Posterior vena cava (tissue), 2 donors: Measurements from ENCODE around the gene VAV2. TPM values are rescaled to one million over a fixed set of nuclear protein-coding genes. Genes with fewer than 3 reads are reported as not detected.

ENCODE experiments used
- DNase-seq: peaks from one replicate; pipeline ENCODE4 v3.0.0-alpha.2; 2020; ENCODE audit warnings: low spot score
- intact Hi-C, 2 donors: fragments of 100-400 bp; cut with DNase I; formaldehyde crosslinking; loops; one replicate each; pipeline versions ENCODE4 v1.14.1 to v1.14.2; 2022 to 2023
- total RNA-seq, 2 donors: library from RNA; stranded (reverse); fragmentation: NEBNext Ultra II Directional; extraction: Animal tissue kit (Norgen Biotek cat#: 25700); gene quantifications; one replicate each; pipeline ENCODE4 v1.2.1, GENCODE V29; 2021
- donor health status: DM: yes; HTN: yes; CAD: no.
- donor health status: DM: yes; HTN: yes; CAD: no.

Gene VAV2
- total RNA-seq, 2 donors from 2014 or later, result 12.9 to 17.9 TPM

GRCh38 chr9:133976191-133976861, 15.8 kb downstream of the VAV2 start:
- DNase-seq, result peak; percentile 65
- intact Hi-C loops, result no loop called here

GRCh38 chr9:133975511-133975910, 16.6 kb downstream of the VAV2 start:
- peak; percentile 50 for DNase-seq
- intact Hi-C loops, result no loop called here

GRCh38 chr9:133974631-133975341, 17.3 kb downstream of the VAV2 start:
- intact Hi-C loops, result loop anchor here in 1 of 2 donors (5.0 kb wide), 1 partner anchor 1918 kb away; no protein-coding TSS in a partner anchor
- peak; percentile 54 for DNase-seq

- intact Hi-C loops, result loop anchor here in 1 of 2 donors (1.0 to 5.0 kb wide), 2 partner anchors 116 to 1918 kb away; no protein-coding TSS in a partner anchor
- peak; percentile 56 for DNase-seq
Measured at GRCh38 chr9:133973791-133974630, 18.1 kb downstream of the VAV2 start.

GRCh38 chr9:133973111-133973790, 18.9 kb downstream of the VAV2 start:
- intact Hi-C loops, result loop anchor here in 1 of 2 donors (1.0 to 5.0 kb wide), 2 partner anchors 115 to 1919 kb away; no protein-coding TSS in a partner anchor
- DNase-seq, result peak; percentile 72

GRCh38 chr9:133971981-133972941, 19.9 kb downstream of the VAV2 start:
- peak; percentile 78 for DNase-seq
- intact Hi-C loops, result loop anchor here in 1 of 2 donors (5.0 kb wide), 1 partner anchor 1920 kb away; no protein-coding TSS in a partner anchor

GRCh38 chr9:133971121-133971951, 20.8 kb downstream of the VAV2 start:
- intact Hi-C loops, result loop anchor here in 1 of 2 donors (5.0 kb wide), 1 partner anchor 1921 kb away; no protein-coding TSS in a partner anchor
- DNase-seq, result peak; percentile 60

- intact Hi-C loops, result loop anchor here in 1 of 2 donors (5.0 kb wide), 1 partner anchor 1922 kb away; no protein-coding TSS in a partner anchor
Measured at GRCh38 chr9:133970581-133971058, 21.5 kb downstream of the VAV2 start.

GRCh38 chr9:133969681-133970580, 22.2 kb downstream of the VAV2 start:
- intact Hi-C loops, result loop anchor here in 1 of 2 donors (5.0 kb wide), 1 partner anchor 1922 kb away; no protein-coding TSS in a partner anchor
- peak; percentile 68 for DNase-seq

More at GRCh38 chr9:133970581-133971058, 21.5 kb downstream of the VAV2 start:
- peak; percentile 54 for DNase-seq

- DNase-seq, result peak; percentile 71
- intact Hi-C loops, result no loop called here
Measured at GRCh38 chr9:133968966-133969617, 23.0 kb downstream of the VAV2 start.

- intact Hi-C loops, result no loop called here
- DNase-seq, result peak; percentile 66
Measured at GRCh38 chr9:133968428-133968827, 23.7 kb downstream of the VAV2 start.

GRCh38 chr9:133967024-133967741, 24.9 kb downstream of the VAV2 start:
- intact Hi-C loops, result no loop called here
- peak; percentile 1 for DNase-seq

- intact Hi-C loops, result no loop called here
- no peak for DNase-seq
Measured at GRCh38 chr9:133964463-133964862, 27.7 kb downstream of the VAV2 start.

GRCh38 chr9:133963166-133963565, 29.0 kb downstream of the VAV2 start:
- intact Hi-C loops, result no loop called here
- DNase-seq, result no peak
